Regular cardiac myocyte (primary cell): ENCODE results near the gene STATH. TPM values are rescaled to one million over a fixed set of nuclear protein-coding genes. Genes with fewer than 3 reads are reported as not detected.

Experiments
- total RNA-seq: library from RNA; depleted of rRNA; stranded (reverse); fragments of >200 nt; gene quantifications from 2 replicates; pipeline ENCODE4 v1.2.3, GENCODE V29; 2014

Gene STATH, protein sequence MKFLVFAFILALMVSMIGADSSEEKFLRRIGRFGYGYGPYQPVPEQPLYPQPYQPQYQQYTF
- not detected in 2 replicates for total RNA-seq

GRCh38 chr4:69995526-69996016 is at the start of gene STATH:
Gene STATH, plus strand, starts transcription at chr4:69995966. Its CDS starts 2,472 bp downstream, at chr4:69998438.

DNA sequence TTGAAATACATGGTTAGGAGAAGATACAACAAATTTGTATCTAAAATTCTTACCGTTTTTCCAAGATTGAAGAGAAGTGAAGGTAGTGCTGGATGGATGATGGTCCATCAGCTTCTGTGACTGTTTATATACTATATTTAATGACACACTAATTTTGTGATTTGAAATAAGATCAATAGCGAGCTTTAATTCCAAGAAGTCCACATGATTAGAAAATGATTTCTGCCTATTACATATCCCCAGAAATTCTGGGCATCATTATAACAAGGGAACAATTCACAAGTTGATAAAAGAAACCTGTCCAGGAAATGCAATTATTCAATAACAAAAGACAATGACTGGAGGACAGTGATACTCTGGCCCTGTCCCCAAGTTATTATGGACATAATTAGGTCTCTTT is 30.1 kb upstream of the STATH start, which contains the start of gene CSN2:
Gene CSN2, minus strand, starts transcription at position 101 of the 400 bp plus-strand sequence. CDS start 4,733 bp downstream, outside the sequence.

DNA sequence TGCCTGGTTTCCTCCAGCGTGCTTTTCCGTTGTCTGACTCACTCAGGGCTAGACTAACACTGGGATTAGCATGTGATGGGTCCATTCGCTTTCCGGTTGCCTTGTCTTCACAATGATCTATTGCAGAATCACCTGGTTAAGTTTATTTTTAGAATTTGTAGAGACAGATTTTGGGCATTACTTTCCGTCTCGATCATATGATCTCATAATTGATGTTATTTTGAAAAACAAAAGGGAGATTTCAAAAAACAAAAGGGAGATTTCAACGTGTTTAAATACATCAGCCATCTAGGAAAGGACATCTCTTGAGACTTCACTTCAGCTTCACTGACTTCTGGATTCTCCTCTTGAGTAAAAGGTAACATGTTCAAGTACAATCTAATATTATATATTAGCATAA is 32.4 kb downstream of the STATH start, which contains the start of gene HTN3:
Gene HTN3, plus strand, starts transcription at position 301 of the 400 bp plus-strand sequence. CDS start 2,282 bp downstream, outside the sequence.

DNA sequence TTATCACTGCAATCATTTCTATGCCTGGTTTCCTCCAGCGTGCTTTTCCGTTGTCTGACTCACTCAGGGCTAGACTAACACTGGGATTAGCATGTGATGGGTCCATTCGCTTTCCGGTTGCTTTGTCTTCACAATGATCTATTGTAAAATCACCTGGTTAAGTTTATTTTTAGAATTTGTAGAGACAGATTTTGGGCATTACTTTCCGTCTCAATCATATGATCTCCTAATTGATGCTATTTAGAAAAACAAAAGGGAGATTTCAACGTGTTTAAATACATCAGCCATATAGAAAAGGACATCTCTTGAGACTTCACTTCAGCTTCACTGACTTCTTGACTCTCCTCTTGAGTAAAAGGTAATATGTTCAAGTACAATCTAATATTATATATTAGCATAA is 54.4 kb downstream of the STATH start, which contains the start of gene HTN1:
Gene HTN1, plus strand, starts transcription at position 301 of the 400 bp plus-strand sequence. CDS start 2,639 bp downstream, outside the sequence.

Other genes starting within 250 kb of the STATH start
- 0.28 and 7.7 TPM in 2 replicates for gene SULT1B1, start 235.3 kb upstream of the STATH start, total RNA-seq
- 3.9 and 9.4 TPM in 2 replicates for gene SULT1E1, start 135.8 kb upstream of the STATH start, total RNA-seq
- not detected in 2 replicates for gene CSN1S1, start 64.9 kb upstream of the STATH start, total RNA-seq
- gene CSN2, start 30.2 kb upstream of the STATH start, total RNA-seq = not detected in 2 replicates
- not detected in 2 replicates for gene HTN3, start 32.5 kb downstream of the STATH start, total RNA-seq
- not detected in 2 replicates for gene HTN1, start 54.5 kb downstream of the STATH start, total RNA-seq
- gene PRR27, start 158.3 kb downstream of the STATH start, total RNA-seq = not detected in 2 replicates
- not detected in 2 replicates for gene ODAM, start 199.8 kb downstream of the STATH start, total RNA-seq
- not detected in 2 replicates for gene FDCSP, start 230.2 kb downstream of the STATH start, total RNA-seq
- not detected in 2 replicates for gene CSN3, start 246.6 kb downstream of the STATH start, total RNA-seq